ENCODE data around the gene HCRTR2. TPM values are rescaled to one million over a fixed set of nuclear protein-coding genes. Genes with fewer than 3 reads are reported as not detected.

HCRTR2 gene
- under 1 TPM in 2 of 4 donors, not detected in 2; 0.12 to 0.30 TPM for total RNA-seq

DNA sequence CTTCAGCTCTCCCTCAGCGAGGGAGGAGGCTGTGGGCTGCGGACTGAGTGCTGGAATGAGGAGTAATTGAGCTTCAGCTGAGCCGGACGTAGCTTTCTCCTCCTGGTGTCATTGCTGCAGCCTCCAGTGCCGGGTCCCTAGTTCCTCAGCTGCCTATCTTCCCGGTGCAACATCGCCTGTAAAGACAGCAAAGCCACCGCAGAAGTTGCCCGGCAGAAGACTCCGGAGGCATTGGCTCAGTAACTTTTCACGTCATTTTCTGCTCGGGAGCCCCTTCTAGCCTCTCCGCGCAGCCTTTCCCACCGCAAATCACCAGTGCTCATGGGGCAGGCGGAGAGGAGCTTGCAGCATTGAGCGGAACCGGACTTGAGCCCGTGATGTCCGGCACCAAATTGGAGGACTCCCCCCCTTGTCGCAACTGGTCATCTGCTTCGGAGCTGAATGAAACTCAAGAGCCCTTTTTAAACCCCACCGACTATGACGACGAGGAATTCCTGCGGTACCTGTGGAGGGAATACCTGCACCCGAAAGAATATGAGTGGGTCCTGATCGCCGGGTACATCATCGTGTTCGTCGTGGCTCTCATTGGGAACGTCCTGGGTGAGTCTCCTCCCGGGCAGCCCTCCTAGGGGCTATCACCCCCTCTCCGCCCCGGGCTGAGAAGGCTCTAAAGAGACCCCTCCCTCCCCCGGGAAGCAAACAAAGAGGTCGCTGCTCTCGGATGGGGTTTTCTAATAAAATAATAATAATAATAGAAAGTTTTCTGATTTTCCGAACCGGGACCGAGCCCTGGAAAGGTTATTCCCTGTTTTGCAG is at the start of gene HCRTR2:
Gene HCRTR2 (plus strand): TSS at position 305 of the 816 bp plus-strand sequence. CDS start 73 bp downstream, at position 378.
- H3K4me3 ChIP-seq (ENCODE audit: low read depth, poor library complexity, severe bottlenecking): no peak within 1 kb of the TSS
- peak in 1 of 2 donors; percentile 70 for DNase-seq (ENCODE audit: low spot score in 2 of 2)
- intact Hi-C loops (cut with DNase I; ENCODE audit: low total_unique reads): no loop called here
- TF ChIP-seq, protein P1, sequence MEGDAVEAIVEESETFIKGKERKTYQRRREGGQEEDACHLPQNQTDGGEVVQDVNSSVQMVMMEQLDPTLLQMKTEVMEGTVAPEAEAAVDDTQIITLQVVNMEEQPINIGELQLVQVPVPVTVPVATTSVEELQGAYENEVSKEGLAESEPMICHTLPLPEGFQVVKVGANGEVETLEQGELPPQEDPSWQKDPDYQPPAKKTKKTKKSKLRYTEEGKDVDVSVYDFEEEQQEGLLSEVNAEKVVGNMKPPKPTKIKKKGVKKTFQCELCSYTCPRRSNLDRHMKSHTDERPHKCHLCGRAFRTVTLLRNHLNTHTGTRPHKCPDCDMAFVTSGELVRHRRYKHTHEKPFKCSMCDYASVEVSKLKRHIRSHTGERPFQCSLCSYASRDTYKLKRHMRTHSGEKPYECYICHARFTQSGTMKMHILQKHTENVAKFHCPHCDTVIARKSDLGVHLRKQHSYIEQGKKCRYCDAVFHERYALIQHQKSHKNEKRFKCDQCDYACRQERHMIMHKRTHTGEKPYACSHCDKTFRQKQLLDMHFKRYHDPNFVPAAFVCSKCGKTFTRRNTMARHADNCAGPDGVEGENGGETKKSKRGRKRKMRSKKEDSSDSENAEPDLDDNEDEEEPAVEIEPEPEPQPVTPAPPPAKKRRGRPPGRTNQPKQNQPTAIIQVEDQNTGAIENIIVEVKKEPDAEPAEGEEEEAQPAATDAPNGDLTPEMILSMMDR (IDR thresholded peaks at IDR 0.05): no peak
- no peak for TF ChIP-seq POLR2A (IDR thresholded peaks at IDR 0.05)
- WGBS, 2 donors: 2 to 3% methylated on average over 42 of the region's 42 CpGs

DNA sequence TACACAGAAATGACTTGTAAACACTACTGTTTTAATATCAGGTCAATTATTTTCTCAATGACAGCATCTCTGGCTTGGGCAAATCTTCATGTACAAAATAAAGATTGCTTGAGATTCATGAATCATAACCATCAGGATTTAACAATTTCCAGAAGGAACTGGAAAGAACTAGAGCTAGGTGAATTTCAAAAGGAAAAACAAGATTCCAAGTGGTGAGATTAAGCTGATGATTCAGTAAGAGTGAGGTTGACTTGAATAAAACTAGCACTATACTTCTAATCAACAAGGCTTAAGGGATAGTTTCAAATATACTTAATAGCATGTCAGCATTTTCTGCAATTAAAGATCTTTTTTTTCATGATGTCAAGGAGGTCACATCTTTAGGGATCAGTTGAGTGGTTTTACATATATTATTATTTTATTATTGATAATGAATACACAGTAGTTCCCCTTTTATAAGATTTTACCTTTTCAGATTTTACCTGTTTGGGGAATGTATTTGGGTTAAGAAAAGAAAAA is 43.5 kb upstream of the HCRTR2 start:
- intact Hi-C loops (cut with DNase I; ENCODE audit: low total_unique reads): no loop called here
- H3K4me3 ChIP-seq (ENCODE audit: low read depth, poor library complexity, severe bottlenecking): no peak overlapping the region
- DNase-seq (ENCODE audit: low spot score in 2 of 2): no peak
- TF ChIP-seq, protein P1 (IDR thresholded peaks at IDR 0.05): no peak
- TF ChIP-seq POLR2A (IDR thresholded peaks at IDR 0.05): no peak

DNA sequence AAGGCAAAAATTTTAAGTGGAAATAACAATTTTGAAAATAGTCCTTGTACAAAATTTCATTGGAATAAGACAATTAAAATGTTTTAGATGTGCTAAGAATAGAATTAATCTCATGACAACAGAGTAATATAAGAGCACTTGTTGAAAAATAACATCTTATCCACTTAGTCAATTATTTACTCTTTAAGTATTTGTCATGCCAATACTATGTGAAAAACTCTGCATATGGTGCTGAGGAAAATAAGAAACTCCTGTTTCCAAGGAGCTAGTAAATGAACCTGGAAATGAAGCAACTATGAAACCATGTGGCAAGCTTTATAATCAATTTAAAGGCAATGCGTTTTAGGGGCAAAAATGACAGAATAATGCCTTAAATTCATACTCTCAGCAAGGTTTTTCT is 42.7 kb upstream of the HCRTR2 start:
- intact Hi-C loops (cut with DNase I; ENCODE audit: low total_unique reads): no loop called here
- WGBS, 2 donors: 73 to 76% methylated on average over 1 of the region's 1 CpG
- no peak overlapping the region for H3K4me3 ChIP-seq (ENCODE audit: low read depth, poor library complexity, severe bottlenecking)
- no peak for DNase-seq (ENCODE audit: low spot score in 2 of 2)
- no peak for TF ChIP-seq POLR2A (IDR thresholded peaks at IDR 0.05)
- TF ChIP-seq, protein P1 (IDR thresholded peaks at IDR 0.05): no peak

DNA sequence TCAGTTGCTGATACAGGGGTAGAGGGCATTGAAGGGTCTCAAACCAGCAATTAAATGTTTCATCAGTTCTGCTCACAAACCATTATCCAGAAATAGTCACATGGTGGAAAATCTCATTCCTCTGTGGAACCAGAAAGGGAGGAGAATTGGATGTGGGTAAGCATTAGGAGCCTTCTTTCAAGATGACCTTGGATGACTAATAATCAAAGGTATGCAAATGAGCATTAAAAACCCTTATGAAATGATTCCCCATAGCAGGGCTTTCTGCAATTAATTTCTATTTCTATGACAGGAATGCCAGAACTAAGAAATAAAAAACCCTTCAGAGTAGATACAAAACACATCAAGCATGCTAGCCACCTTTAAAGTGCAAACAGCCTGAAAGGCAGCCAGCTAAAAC is 37.4 kb upstream of the HCRTR2 start:
- TF ChIP-seq POLR2A (IDR thresholded peaks at IDR 0.05): no peak
- TF ChIP-seq, protein P1 (IDR thresholded peaks at IDR 0.05): no peak
- intact Hi-C loops (cut with DNase I; ENCODE audit: low total_unique reads): no loop called here
- no peak overlapping the region for H3K4me3 ChIP-seq (ENCODE audit: low read depth, poor library complexity, severe bottlenecking)
- no peak for DNase-seq (ENCODE audit: low spot score in 2 of 2)

DNA sequence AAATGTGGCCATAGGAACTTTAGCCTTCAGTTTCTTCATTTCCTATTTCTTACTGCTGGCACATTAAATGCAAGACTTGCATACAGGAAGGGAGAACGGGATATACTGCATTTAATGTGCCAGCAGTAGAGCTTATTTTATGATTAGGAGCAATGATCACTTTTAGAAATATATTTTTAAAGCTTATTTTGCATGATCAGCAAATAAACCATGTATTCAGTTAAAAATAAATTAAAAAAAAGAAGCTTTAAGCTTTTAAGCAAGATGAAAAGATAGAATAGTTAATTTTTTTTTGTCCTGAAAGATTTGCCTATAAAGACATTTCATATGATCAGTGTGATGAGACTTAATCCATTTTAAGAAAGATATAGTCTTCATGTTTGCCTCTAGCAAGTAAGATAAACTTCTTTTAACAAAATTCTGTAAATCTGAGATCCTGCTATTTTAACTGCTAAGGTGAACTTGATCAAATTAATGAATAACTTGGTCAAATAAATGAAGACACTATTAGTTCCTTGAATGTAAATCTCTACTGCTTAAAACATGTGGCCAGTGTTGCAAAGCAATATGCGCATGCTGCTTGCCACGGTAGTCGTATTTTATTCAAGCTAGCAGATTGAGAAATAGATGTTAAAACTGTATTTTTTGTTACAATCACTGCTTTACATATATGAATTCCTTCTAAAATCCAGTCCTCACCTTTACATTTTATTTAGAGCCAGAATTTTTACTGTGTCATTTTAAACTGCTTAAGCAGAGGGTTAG is 36.2 kb upstream of the HCRTR2 start:
- TF ChIP-seq, protein P1 (IDR thresholded peaks at IDR 0.05): no peak
- TF ChIP-seq POLR2A (IDR thresholded peaks at IDR 0.05): no peak
- no peak overlapping the region for H3K4me3 ChIP-seq (ENCODE audit: low read depth, poor library complexity, severe bottlenecking)
- WGBS, 2 donors: 73 to 75% methylated on average over 4 of the region's 4 CpGs
- DNase-seq (ENCODE audit: low spot score in 2 of 2): no peak
- intact Hi-C loops (cut with DNase I; ENCODE audit: low total_unique reads): no loop called here

Measured in lower leg skin (tissue), 4 donors.